ENCODE results near the gene HSPB3.

HSPB3 gene

GRCh38 chr5:54457094-54457862 lies 1.8 kb downstream of the HSPB3 start:
- TF ChIP-seq, protein P1, sequence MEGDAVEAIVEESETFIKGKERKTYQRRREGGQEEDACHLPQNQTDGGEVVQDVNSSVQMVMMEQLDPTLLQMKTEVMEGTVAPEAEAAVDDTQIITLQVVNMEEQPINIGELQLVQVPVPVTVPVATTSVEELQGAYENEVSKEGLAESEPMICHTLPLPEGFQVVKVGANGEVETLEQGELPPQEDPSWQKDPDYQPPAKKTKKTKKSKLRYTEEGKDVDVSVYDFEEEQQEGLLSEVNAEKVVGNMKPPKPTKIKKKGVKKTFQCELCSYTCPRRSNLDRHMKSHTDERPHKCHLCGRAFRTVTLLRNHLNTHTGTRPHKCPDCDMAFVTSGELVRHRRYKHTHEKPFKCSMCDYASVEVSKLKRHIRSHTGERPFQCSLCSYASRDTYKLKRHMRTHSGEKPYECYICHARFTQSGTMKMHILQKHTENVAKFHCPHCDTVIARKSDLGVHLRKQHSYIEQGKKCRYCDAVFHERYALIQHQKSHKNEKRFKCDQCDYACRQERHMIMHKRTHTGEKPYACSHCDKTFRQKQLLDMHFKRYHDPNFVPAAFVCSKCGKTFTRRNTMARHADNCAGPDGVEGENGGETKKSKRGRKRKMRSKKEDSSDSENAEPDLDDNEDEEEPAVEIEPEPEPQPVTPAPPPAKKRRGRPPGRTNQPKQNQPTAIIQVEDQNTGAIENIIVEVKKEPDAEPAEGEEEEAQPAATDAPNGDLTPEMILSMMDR (IDR thresholded peaks at IDR 0.05; ENCODE audit: control insufficient read depth, insufficient read depth, low read depth, low read length, missing control alignments), result no peak
- peak; percentile 67 for DNase-seq (ENCODE audit: low read depth)
- H3K4me3 ChIP-seq (ENCODE audit: control insufficient read depth, low read depth, low read length), result peak overlapping the region; percentile 4; the same call in 1 of the 2 replicates

- TF ChIP-seq, protein P1 (IDR thresholded peaks at IDR 0.05; ENCODE audit: control insufficient read depth, insufficient read depth, low read depth, low read length, missing control alignments), result no peak
- H3K4me3 ChIP-seq (ENCODE audit: control insufficient read depth, low read depth, low read length), result no peak overlapping the region
- no peak for DNase-seq (ENCODE audit: low read depth)
Measured at GRCh38 chr5:54458221-54458620, 2.7 kb downstream of the HSPB3 start.

GRCh38 chr5:54460181-54460919 lies 4.9 kb downstream of the HSPB3 start:
- no peak overlapping the region for H3K4me3 ChIP-seq (ENCODE audit: control insufficient read depth, low read depth, low read length)
- TF ChIP-seq, protein P1 (IDR thresholded peaks at IDR 0.05; ENCODE audit: control insufficient read depth, insufficient read depth, low read depth, low read length, missing control alignments), result no peak
- no peak for DNase-seq (ENCODE audit: low read depth)

DNA sequence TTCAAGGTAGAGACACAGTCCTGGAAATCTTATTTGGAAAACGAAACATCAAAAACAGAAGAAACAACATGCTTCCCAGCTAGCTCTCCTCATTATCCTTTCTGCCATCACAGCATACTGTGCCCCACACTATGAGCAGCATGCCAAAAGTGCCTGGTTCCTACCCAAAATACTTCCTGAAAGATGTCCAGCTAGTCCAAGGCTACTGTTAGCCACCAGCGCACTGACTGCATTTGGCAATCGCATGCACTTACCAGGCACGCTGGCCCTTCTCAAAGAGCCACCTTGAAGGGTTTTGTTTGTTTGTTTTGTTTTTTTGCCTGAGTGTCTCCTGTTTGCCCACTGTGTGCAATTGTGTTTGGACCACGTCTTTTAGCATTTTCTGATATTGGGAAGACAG lies 6.8 kb downstream of the HSPB3 start:
- no peak overlapping the region for H3K4me3 ChIP-seq (ENCODE audit: control insufficient read depth, low read depth, low read length)
- no peak for DNase-seq (ENCODE audit: low read depth)
- TF ChIP-seq, protein P1 (IDR thresholded peaks at IDR 0.05; ENCODE audit: control insufficient read depth, insufficient read depth, low read depth, low read length, missing control alignments), result no peak

GRCh38 chr5:54463713-54464112 lies 8.2 kb downstream of the HSPB3 start:
- TF ChIP-seq, protein P1 (IDR thresholded peaks at IDR 0.05; ENCODE audit: control insufficient read depth, insufficient read depth, low read depth, low read length, missing control alignments), result no peak
- no peak overlapping the region for H3K4me3 ChIP-seq (ENCODE audit: control insufficient read depth, low read depth, low read length)
- no peak for DNase-seq (ENCODE audit: low read depth)

GRCh38 chr5:54469622-54470021 lies 14.1 kb downstream of the HSPB3 start:
- DNase-seq (ENCODE audit: low read depth), result no peak
- TF ChIP-seq, protein P1 (IDR thresholded peaks at IDR 0.05; ENCODE audit: control insufficient read depth, insufficient read depth, low read depth, low read length, missing control alignments), result no peak
- H3K4me3 ChIP-seq (ENCODE audit: control insufficient read depth, low read depth, low read length), result peak overlapping the region; percentile 35

Measured in AG09309 (cell line).